Kidney (tissue), 14 donors: ENCODE results near the gene MOSPD3. TPM values are rescaled to one million over a fixed set of nuclear protein-coding genes. Genes with fewer than 3 reads are reported as not detected.

Experiments used
- DNase-seq, 5 donors: peaks; one replicate each; pipeline ENCODE4 v3.0.0-alpha.2; 2013 to 2020
- FAIRE-seq: peaks from 2 replicates; lab custom pipeline; 2012; peaks lifted over from hg19 to GRCh38; lab: Jason Lieb, UNC
- H3K27ac ChIP-seq, 2 donors: one replicate each; pipeline ENCODE4 v1.7.0; 2013; ENCODE audit warnings: low read depth in 2 of 2, low read length in 2 of 2, inconsistent platforms in 1 of 2
- H3K27me3 ChIP-seq: one replicate; pipeline ENCODE4 v1.7.1; 2013; ENCODE audit warnings: low read length, inconsistent platforms; ENCODE audit not compliant: control insufficient read depth, insufficient read depth
- H3K36me3 ChIP-seq, 3 donors: one replicate each; pipeline versions ENCODE4 v1.7.0 to v1.7.1; 2013; ENCODE audit warnings: low read length in 3 of 3, control low read depth in 1 of 3, inconsistent platforms in 1 of 3; ENCODE audit not compliant: insufficient read depth in 3 of 3, control insufficient read depth in 2 of 3
- H3K4me1 ChIP-seq, 3 donors: one replicate each; pipeline versions ENCODE4 v1.7.0 to v1.7.1; 2013; ENCODE audit warnings: low read length in 3 of 3, inconsistent platforms in 1 of 3, low read depth in 1 of 3; ENCODE audit not compliant: control insufficient read depth in 2 of 3, insufficient read depth in 2 of 3
- H3K4me3 ChIP-seq, 3 donors: one replicate each; pipeline versions ENCODE4 v1.7.0 to v1.8.1; 2013; ENCODE audit warnings: low read length in 3 of 3, control low read depth in 1 of 3, inconsistent platforms in 1 of 3
- H3K9ac ChIP-seq, 3 donors: one replicate each; pipeline versions ENCODE4 v1.7.0 to v1.7.1; 2013; ENCODE audit warnings: low read length in 3 of 3, control low read depth in 1 of 3, inconsistent platforms in 1 of 3
- H3K9me3 ChIP-seq, 3 donors: one replicate each; pipeline versions ENCODE4 v1.7.0 to v1.7.1; 2013; ENCODE audit warnings: low read length in 3 of 3, control low read depth in 1 of 3, inconsistent platforms in 1 of 3; ENCODE audit not compliant: control insufficient read depth in 2 of 3, insufficient read depth in 1 of 3
- intact Hi-C: fragments of 100-400 bp; cut with DNase I; formaldehyde crosslinking; loops from one replicate; pipeline ENCODE4 v1.11.1; 2022
- polyA plus RNA-seq: library from polyadenylated mRNA; stranded (reverse); fragments of 350-450 nt; fragmentation: Illumina TruSeq; extraction: RNeasy Lipid Tissue Mini Kit (QIAGEN cat#74804); gene quantifications from one replicate; pipeline ENCODE4 v1.2.3, GENCODE V29; 2014; ENCODE audit warnings: low read depth, low replicate concordance; ENCODE audit not compliant: insufficient read depth
- total RNA-seq: library from RNA; stranded (reverse); fragmentation: NEBNext Ultra II Directional; extraction: Animal tissue kit (Norgen Biotek cat#: 25700); gene quantifications from one replicate; pipeline ENCODE4 v1.2.1, GENCODE V29; 2021
- TF ChIP-seq, protein P1 (sequence below): IDR thresholded peaks from 3 replicates; pipeline ENCODE4 v1.5.1; 2012; ENCODE audit warnings: mild to moderate bottlenecking, moderate library complexity, borderline replicate concordance; ENCODE audit not compliant: insufficient read depth; ENCODE audit errors: extremely low read depth
- donor health status: control.
- donor health status: control.
- donor health status: control.
- donor health status: control.
- donor health status: control.
- donor health status: DM: yes; HTN: yes; CAD: no.
- donor health status: Normal renal cell carcinoma (clear cell type).

The MOSPD3 gene
- total and polyA plus RNA-seq, 2 donors from 2014 or later = 18.2 to 30.6 TPM

DNA sequence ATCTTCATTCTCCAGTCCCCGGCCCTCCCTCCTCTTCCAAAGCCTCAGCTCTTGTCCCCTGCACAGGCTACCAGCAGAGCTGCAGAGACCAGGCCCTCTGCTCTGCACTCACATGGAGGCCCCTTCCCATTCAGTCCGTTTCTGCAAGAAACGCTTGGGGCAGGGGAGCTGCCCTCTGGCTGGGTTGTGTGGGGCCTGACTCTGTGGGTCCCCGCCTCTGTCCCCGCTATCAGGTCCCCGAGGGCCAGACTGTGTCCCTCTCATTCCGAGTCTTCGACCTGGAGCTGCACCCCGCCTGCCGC, 8.7 kb upstream of the MOSPD3 start:
- Histone ChIP-seq H3K4me3 (peak overlapping the region; percentile 51 to 56 (median 52)), H3K36me3 (no peaks in the 10 kb centered on the region), H3K27me3 (no peaks in the 10 kb centered on the region), H3K4me1 (peaks cover 0 to 7% (median 0%) of the 10 kb centered on the region in 3 donors), H3K9ac (peak overlapping the region in 1 of 3 donors; percentile 26), H3K27ac (peak overlapping the region; percentile 22 to 62), H3K9me3 (no peaks in the 10 kb centered on the region)
- peak in 1 of 5 donors; percentile 57 for DNase-seq
- no peak for FAIRE-seq
- TF ChIP-seq, protein P1, sequence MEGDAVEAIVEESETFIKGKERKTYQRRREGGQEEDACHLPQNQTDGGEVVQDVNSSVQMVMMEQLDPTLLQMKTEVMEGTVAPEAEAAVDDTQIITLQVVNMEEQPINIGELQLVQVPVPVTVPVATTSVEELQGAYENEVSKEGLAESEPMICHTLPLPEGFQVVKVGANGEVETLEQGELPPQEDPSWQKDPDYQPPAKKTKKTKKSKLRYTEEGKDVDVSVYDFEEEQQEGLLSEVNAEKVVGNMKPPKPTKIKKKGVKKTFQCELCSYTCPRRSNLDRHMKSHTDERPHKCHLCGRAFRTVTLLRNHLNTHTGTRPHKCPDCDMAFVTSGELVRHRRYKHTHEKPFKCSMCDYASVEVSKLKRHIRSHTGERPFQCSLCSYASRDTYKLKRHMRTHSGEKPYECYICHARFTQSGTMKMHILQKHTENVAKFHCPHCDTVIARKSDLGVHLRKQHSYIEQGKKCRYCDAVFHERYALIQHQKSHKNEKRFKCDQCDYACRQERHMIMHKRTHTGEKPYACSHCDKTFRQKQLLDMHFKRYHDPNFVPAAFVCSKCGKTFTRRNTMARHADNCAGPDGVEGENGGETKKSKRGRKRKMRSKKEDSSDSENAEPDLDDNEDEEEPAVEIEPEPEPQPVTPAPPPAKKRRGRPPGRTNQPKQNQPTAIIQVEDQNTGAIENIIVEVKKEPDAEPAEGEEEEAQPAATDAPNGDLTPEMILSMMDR = no peak
- intact Hi-C loops = no loop called here

DNA sequence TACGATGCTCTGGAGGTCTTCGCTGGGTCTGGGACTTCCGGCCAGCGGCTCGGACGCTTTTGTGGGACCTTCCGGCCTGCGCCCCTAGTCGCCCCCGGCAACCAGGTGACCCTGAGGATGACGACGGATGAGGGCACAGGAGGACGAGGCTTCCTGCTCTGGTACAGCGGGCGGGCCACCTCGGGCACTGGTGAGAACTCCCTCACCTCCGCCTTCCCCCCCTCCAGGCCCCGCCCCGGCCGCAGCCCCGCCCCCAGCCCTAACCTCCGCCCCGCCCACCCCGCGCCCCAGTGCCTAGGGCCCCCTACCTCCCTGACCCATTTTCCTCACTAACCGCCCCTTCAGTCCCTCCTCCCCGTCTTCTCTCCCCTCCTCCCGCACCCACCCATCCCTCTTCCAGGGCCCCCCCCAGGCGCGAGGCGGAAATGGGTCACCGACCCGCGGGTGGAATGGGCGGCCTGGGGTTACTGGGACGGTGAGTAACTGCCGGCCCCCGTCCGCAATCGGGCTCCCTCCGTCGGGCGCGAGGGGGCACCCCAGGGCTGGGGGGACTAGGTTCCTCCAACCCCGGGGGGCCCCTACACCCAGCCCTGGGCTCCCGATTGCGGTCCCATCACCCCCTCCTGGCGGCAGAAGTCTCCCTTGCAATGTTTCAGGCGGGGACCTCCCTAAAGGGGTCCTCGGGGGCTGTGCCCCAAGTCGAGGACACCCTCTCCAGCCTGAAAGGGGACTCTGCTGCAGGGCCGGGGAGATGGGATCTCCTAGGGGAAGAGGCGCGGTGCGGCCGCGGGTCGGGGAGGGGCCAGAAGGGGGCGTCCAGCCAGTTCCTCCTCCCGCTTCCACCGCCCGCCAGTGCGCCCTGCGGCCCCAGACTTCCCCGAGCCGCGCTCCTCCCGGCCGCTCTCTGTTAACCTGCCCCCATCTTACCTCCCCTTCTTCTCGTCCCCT, 8.0 kb upstream of the MOSPD3 start:
- Histone ChIP-seq H3K27ac (peak overlapping the region; percentile 22 to 72), H3K9me3 (no peaks in the 10 kb centered on the region), H3K9ac (peak overlapping the region in 1 of 3 donors; percentile 69), H3K27me3 (no peaks in the 10 kb centered on the region), H3K4me1 (peaks cover 0 to 7% (median 0%) of the 10 kb centered on the region in 3 donors), H3K36me3 (no peaks in the 10 kb centered on the region), H3K4me3 (peak overlapping the region; percentile 6 to 63 (median 52))
- DNase-seq = peak; percentile 66 to 93 (median 83)
- FAIRE-seq = no peak
- TF ChIP-seq, protein P1 = peak; percentile 20
- intact Hi-C loops = no loop called here

DNA sequence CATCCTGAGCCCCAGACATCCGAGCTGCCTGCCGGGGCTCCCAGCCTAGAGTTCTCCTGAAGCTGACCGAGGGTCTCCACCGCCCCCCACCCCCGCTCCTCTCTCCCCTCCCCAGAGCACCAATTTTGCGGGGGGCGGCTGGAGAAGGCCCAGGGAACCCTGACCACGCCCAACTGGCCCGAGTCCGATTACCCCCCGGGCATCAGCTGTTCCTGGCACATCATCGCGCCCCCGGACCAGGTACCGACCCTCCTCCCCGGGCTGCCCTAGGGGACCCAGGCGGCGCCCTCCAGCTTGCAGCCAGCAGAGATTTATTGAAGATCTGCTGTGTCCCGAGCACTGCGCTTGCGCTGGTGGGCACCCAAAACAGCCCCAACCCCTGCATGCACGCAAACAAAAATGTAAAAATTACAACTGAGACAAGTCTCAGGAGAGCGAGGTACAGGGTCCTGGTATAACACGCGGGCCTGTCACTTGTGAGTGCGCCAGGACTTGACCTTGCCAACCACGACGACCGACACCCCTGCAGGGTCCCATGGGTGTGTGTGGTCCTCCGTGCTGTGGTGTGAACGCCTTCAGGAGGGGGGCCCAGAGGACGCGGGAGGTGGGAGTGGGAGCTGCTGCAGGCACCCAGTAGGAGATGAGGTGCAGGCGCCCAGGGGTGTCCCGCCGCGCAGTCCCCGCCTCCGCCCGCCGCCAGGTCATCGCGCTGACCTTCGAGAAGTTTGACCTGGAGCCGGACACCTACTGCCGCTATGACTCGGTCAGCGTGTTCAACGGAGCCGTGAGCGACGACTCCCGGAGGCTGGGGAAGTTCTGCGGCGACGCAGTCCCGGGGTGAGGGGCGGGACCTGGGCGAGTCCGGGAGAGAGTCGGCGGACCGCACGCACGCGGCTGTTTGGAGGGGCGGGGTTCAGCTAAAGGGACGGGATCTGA, 7.1 kb upstream of the MOSPD3 start:
- TF ChIP-seq, protein P1 = no peak

More for the DNA sequence above, 7.1 kb upstream of the MOSPD3 start:
- Histone ChIP-seq H3K27ac (peak overlapping the region; percentile 43 to 72), H3K9me3 (no peaks in the 10 kb centered on the region), H3K36me3 (no peaks in the 10 kb centered on the region), H3K4me1 (peaks cover 0 to 7% (median 0%) of the 10 kb centered on the region in 3 donors), H3K9ac (peak overlapping the region in 1 of 3 donors; percentile 69), H3K27me3 (no peaks in the 10 kb centered on the region), H3K4me3 (peak overlapping the region in 2 of 3 donors; percentile 63 to 64)
- DNase-seq = peak in 3 of 5 donors; percentile 53 to 87 (median 85)
- intact Hi-C loops = no loop called here
- FAIRE-seq = no peak
